ENCODE results near the gene AGGF1.

DNA sequence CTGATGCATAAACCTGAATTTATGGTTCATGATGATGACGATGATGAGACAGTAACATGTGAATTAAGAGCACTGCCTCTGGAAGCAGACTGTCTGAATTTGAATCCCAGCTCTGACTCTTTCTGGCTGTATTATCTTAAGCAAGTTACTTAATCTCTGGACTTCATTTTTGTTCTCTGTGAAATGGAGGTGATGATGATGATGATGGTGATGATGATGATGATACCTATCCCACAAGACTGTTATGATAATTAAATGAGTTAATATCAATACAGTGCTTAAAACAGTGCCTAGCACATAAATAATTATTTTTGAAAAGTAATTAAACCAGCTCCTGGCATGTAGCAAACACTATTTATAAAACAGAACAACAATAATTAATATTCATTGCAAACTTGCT is 13.2 kb upstream of the AGGF1 start:
- TF ChIP-seq POLR2A (IDR thresholded peaks at IDR 0.05; ENCODE audit: low read length) (no peak), MYC (IDR thresholded peaks at IDR 0.05; ENCODE audit: borderline replicate concordance, low read length) (no peak), NPAS2 (CRISPR knock-in tag; IDR thresholded peaks at IDR 0.05; ENCODE audit: borderline replicate concordance) (no peak), EHMT2 (IDR thresholded peaks at IDR 0.05; ENCODE audit: low read depth) (no peak), CEBPB (IDR thresholded peaks at IDR 0.05) (no peak), ESRRA (IDR thresholded peaks at IDR 0.05; ENCODE audit: borderline replicate concordance, low read length) (no peak), RCOR1 (IDR thresholded peaks at IDR 0.05; ENCODE audit: low read depth, low read length) (no peak), BCL3 (IDR thresholded peaks at IDR 0.05) (no peak), RFX5 (IDR thresholded peaks at IDR 0.05) (no peak), KDM5A (IDR thresholded peaks at IDR 0.05) (no peak)
- TF ChIP-seq, protein P1, sequence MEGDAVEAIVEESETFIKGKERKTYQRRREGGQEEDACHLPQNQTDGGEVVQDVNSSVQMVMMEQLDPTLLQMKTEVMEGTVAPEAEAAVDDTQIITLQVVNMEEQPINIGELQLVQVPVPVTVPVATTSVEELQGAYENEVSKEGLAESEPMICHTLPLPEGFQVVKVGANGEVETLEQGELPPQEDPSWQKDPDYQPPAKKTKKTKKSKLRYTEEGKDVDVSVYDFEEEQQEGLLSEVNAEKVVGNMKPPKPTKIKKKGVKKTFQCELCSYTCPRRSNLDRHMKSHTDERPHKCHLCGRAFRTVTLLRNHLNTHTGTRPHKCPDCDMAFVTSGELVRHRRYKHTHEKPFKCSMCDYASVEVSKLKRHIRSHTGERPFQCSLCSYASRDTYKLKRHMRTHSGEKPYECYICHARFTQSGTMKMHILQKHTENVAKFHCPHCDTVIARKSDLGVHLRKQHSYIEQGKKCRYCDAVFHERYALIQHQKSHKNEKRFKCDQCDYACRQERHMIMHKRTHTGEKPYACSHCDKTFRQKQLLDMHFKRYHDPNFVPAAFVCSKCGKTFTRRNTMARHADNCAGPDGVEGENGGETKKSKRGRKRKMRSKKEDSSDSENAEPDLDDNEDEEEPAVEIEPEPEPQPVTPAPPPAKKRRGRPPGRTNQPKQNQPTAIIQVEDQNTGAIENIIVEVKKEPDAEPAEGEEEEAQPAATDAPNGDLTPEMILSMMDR (IDR thresholded peaks at IDR 0.05): no peak
